Activated CD4-positive, alpha-beta T cell treated with anti-CD3 and anti-CD28 coated beads, Interleukin-2, amount 10 ng/mL, durations not matched to agents 24 days and 14 days (primary cell): ENCODE measurements around the gene CYFIP1. TPM values are rescaled to one million over a fixed set of nuclear protein-coding genes. Genes with fewer than 3 reads are reported as not detected.

Experiments used
- DNase-seq: peaks from one replicate; pipeline ENCODE4 v3.0.0; 2022
- H3K27ac Mint-ChIP-seq: one replicate; pipeline ENCODE4 v1.8.0; 2022; ENCODE audit warnings: mild to moderate bottlenecking, mixed read lengths
- H3K27me3 Mint-ChIP-seq: one replicate; pipeline ENCODE4 v1.8.0; 2022; ENCODE audit warnings: mixed read lengths
- H3K36me3 Mint-ChIP-seq: one replicate; pipeline ENCODE4 v1.8.0; 2022; ENCODE audit warnings: low read depth, mild to moderate bottlenecking, mixed read lengths
- H3K4me1 Mint-ChIP-seq: one replicate; pipeline ENCODE4 v1.8.0; 2021; ENCODE audit warnings: mixed read lengths
- H3K4me3 Mint-ChIP-seq: one replicate; pipeline ENCODE4 v1.8.0; 2022; ENCODE audit warnings: mild to moderate bottlenecking, moderate library complexity, mixed read lengths
- H3K9me3 Mint-ChIP-seq: one replicate; pipeline ENCODE4 v1.8.0; 2021; ENCODE audit warnings: mixed read lengths
- intact Hi-C: fragments of 100-400 bp; cut with micrococcal nuclease; formaldehyde crosslinking; loops from one replicate; pipeline ENCODE4 v1.15.1; 2023
- total RNA-seq: library from RNA; stranded (reverse); gene quantifications from 2 replicates; pipeline ENCODE4 v1.2.3, GENCODE V29; 2022

Gene CYFIP1
- total RNA-seq, 1 donor from 2014 or later, result 60.8 TPM

DNA sequence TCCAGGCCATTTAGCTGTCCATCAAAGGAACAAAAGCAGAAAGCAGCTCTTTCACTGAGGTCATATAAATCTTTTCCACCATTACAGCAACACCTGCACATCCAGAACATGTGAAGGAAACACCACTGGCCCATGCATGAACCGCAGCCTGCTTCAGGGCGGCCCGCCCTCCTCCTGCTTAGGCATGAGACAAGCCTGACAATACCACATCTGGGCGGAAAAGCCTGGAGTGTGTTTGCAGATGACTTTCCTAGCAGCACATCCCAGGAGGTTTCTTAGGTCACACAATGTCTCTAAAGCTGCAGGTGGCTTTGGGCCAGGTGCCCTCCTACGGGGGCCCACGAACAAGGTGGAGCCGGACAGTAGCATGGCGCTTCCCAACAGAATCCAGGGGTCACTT is 19.6 kb downstream of the CYFIP1 start:
- Mint-ChIP-seq H3K27ac (no peak overlapping the region), H3K36me3 (no peaks in the 10 kb centered on the region), H3K4me1 (peaks cover 2% of the 10 kb centered on the region), H3K4me3 (no peak overlapping the region), H3K27me3 (no peaks in the 10 kb centered on the region), H3K9me3 (no peaks in the 10 kb centered on the region)
- DNase-seq, result no peak
- intact Hi-C loops, result no loop called here

DNA sequence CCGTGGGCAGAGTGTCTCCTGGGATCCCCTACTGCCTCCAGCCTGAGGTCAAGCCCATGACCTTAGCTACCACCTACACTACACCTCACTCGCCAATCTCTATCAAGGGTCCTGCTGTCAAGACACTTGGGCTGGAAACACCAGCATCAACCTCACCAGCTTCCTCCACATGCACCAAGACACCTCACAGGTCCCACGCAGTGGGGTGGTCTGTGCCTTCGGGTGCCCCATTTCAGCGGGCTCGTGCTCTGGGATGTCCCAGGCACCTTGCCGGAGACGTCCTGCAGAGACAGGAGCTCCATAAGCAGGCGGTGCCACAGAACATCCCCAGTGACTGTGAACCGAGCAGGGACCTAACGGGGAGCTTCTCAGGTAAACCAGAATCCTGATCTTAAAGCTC is 20.0 kb downstream of the CYFIP1 start:
- H3K36me3 Mint-ChIP-seq, result no peaks in the 10 kb centered on the region
- H3K27ac Mint-ChIP-seq, result no peak overlapping the region
- H3K9me3 Mint-ChIP-seq, result no peaks in the 10 kb centered on the region
- H3K4me1 Mint-ChIP-seq, result peaks cover 2% of the 10 kb centered on the region
- H3K4me3 Mint-ChIP-seq, result no peak overlapping the region
- H3K27me3 Mint-ChIP-seq, result no peaks in the 10 kb centered on the region
- intact Hi-C loops, result no loop called here
- DNase-seq, result no peak

DNA sequence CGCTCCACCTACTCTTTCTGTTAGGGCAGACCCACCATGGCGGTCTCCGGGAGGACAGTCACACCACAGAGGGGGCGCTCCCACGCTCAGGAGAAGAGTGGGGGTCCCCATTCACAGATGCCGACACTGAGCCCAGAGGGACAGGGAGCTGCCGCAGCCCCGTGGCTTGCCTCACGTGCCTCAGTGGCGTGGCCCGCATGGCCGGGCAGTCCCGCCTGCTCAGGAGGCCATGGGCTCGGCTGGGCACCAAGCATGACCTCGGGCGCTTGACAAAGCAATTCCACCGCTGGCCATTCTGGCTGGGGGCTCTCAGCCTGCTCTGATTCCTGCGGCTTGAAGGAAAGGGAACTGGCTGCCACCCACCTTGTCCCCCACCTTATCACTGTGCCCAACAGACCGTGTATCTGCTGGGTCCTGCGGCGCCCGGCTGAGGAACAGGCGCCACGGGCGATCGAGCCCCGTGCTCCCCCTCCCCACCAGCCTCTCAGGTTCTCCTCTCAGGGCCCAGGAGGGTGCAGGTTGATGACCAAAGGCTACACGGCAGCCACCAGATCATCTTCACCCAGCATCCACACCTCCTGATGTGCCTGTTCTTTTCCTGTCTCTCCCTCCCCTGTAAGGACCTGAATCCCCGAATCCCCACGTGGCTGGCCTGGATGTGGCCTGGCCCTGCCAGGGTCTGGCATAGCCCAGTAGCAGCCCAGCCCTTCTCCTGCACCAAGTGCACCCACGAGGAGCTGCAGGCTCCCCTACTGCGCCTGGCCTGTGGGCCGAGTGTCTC is 20.7 kb downstream of the CYFIP1 start:
- Mint-ChIP-seq H3K9me3 (no peaks in the 10 kb centered on the region), H3K4me1 (peaks cover 2% of the 10 kb centered on the region), H3K36me3 (no peaks in the 10 kb centered on the region), H3K27ac (no peak overlapping the region), H3K27me3 (no peaks in the 10 kb centered on the region), H3K4me3 (no peak overlapping the region)
- intact Hi-C loops, result no loop called here
- no peak for DNase-seq

DNA sequence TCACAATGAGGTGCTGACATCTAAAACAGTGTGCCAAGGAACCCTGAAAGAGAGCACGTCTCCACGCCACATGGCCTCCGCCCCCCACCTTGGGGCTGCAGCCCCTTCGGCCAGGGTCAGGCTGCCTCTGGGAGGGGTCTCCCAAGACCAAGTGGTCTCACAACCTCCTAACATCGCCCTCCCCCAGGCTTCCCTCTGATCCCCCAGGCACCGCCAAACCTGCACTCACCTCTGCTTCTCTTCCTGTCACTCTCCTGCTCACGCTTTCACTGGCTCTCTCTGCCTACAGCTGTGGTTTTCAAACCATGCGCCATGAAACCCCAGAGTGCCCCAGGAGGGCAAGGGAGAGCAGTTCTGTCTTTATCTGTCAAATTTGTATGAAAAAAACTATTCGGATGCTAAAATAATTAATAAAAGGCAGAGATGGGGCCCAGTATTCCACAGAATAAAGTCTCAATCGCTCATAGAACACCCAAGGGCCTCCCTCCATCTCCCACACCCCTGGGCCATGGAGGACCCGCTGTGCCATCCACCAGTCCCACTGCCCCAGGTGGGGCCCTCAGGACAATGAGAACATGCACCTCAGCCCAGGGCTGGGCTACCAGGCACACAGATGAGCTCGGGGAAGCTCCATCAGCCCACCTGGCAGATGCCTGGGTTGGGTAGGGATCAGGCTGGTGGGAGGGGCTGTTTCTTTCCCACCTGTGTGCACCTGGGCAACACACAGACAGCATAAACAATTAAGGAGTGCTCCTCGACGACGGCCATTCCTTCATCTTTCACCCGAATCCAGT is 21.5 kb downstream of the CYFIP1 start:
- Mint-ChIP-seq H3K27me3 (no peaks in the 10 kb centered on the region), H3K27ac (no peak overlapping the region), H3K4me3 (no peak overlapping the region), H3K4me1 (peaks cover 2% of the 10 kb centered on the region), H3K9me3 (no peaks in the 10 kb centered on the region), H3K36me3 (no peaks in the 10 kb centered on the region)
- DNase-seq, result no peak
- intact Hi-C loops, result no loop called here

DNA sequence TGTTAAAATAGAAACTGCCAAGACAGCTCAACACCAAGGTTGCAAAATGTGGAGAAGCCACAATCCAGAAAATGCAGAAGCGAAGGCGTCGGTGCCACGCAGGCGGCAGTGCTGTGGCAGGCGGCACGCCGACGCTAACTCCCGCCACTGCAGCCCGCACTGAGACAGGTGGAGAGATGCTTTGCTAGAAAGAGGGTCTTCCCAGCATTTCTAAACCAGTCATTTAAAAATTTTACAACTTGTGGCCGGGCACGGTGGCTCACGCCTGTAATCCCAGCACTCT is 23.2 kb downstream of the CYFIP1 start:
- DNase-seq, result no peak
- Mint-ChIP-seq H3K9me3 (no peaks in the 10 kb centered on the region), H3K36me3 (no peaks in the 10 kb centered on the region), H3K4me1 (peaks cover 2% of the 10 kb centered on the region), H3K4me3 (no peak overlapping the region), H3K27ac (no peak overlapping the region), H3K27me3 (no peaks in the 10 kb centered on the region)
- intact Hi-C loops, result no loop called here

DNA sequence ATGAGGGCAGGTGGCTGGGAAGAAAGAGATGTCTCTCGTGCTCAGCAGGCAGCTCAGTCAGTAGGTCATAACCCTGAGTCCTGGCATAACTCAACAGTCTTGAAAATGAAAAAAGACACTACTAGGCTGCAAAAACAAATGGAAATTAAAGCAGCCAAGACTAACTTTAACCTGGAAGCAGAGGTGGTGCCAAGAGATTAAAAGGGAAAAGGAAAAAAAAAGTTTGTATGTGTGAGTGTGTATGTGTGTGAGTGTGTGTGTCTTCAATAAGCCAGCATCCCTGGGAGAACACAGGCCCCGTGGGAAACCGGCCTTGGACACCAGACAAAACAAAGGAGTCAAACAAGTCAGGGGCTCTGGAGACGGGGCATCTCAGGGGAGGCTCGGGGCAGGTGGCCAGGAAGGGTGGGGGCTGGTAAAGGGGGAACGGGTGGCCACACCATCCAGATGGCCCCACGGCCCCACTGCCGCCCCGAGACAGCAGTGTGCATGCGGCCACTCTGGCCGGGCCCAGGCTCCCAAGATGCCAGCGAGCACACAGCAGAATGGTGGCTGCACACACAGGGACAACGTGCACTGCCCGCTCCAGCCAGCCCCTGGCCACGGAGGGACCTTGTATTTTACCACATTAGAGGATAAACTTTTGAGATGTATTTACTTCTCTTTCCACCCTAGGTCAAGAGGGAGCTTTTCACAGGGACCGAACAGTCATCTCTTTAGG is 23.8 kb downstream of the CYFIP1 start:
- no peak overlapping the region for H3K4me3 Mint-ChIP-seq
- H3K4me1 Mint-ChIP-seq, result peaks cover 2% of the 10 kb centered on the region
- DNase-seq, result no peak
- H3K27ac Mint-ChIP-seq, result no peak overlapping the region
- no peaks in the 10 kb centered on the region for H3K9me3 Mint-ChIP-seq
- intact Hi-C loops, result no loop called here
- no peaks in the 10 kb centered on the region for H3K27me3 Mint-ChIP-seq
- no peaks in the 10 kb centered on the region for H3K36me3 Mint-ChIP-seq

DNA sequence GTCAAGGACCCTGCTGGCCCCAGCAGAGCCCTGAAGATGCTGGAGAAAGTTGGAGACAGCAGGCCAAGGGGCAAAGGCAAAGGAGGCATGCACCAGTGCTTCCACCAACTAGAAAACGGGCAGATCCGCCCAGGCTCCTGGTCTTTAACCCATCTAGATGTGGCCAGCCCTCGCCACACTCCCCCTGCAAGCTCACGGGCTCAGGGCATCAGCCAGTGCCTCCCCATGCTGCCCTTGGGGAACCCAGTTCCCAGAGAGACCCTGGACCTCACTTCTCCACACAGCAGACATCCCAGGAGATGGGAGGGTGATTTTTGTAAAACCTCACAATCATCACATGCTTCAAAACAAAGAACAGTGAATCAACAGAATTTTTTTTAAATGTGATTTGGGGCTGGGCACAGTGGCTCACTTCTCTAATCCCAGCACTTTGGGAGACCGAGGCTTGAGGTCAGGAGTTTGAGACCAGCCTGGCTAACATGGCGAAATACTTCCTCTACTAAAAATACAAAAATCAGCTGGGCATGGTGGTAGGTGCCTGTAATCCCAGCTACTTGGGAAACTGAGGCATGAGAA is 24.5 kb downstream of the CYFIP1 start:
- Mint-ChIP-seq H3K27ac (no peak overlapping the region), H3K9me3 (no peaks in the 10 kb centered on the region), H3K27me3 (no peaks in the 10 kb centered on the region), H3K36me3 (no peaks in the 10 kb centered on the region), H3K4me1 (peaks cover 2% of the 10 kb centered on the region), H3K4me3 (no peak overlapping the region)
- intact Hi-C loops, result no loop called here
- no peak for DNase-seq

DNA sequence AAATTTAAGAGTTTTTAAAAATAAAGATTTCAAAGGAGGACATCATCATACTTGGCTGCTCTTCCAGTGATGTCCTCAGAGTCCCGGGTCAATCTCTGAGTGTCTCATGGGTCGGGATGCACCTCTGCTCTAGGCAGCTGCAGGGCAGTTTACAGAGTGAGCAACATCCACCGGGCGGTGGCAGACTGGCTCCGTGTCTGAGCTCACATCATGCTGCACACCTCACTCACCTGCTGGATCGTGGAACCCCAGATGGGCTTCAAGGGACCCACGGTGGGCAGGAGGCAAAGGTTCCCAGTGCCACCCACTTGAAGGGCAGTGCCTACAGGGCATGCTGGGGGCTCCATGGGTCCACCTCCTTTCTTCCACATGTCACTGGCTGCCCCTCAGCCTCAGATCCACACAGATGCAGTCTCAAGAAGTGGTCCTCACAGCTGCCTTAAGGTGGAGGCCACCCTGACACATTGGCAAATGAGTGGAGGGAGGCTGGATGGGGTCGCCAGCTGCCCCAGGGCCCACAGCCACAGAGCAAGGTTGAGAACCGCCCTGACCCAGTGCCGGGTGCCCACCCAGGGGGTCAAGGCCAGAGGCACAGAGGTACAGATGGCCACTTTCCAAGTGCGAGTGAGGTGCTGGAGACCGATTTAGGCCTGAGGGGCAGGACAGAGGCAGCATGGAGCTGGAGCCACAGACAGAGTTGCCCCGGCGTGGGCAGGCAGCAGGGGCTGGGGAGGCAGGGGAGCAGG is 25.2 kb downstream of the CYFIP1 start:
- intact Hi-C loops, result no loop called here
- no peak overlapping the region for H3K4me3 Mint-ChIP-seq
- H3K27ac Mint-ChIP-seq, result no peak overlapping the region
- no peaks in the 10 kb centered on the region for H3K27me3 Mint-ChIP-seq
- H3K36me3 Mint-ChIP-seq, result no peaks in the 10 kb centered on the region
- H3K9me3 Mint-ChIP-seq, result no peaks in the 10 kb centered on the region
- peaks cover 2% of the 10 kb centered on the region for H3K4me1 Mint-ChIP-seq
- no peak for DNase-seq

DNA sequence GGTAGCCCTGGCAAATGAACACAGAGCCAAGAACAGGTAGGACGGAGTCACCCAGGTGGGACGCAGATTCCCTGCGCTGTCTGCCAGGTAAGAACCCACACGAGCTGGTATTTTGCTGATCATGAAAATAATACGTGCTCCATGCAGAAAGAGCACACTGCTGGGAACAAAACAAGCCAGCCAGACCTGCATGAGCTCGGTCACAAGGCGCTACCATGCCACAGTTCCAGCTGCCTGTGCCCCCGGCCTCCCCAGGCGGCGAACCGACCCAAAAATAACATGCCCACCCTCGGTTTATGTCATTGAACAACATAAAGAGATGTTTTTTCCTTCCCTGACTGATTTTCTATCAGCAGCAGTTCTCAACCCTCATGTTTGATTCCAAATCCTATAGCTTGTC is 25.8 kb downstream of the CYFIP1 start:
- Mint-ChIP-seq H3K4me1 (peaks cover 2% of the 10 kb centered on the region), H3K36me3 (no peaks in the 10 kb centered on the region), H3K27ac (no peak overlapping the region), H3K27me3 (no peaks in the 10 kb centered on the region), H3K4me3 (no peak overlapping the region), H3K9me3 (no peaks in the 10 kb centered on the region)
- DNase-seq, result no peak
- intact Hi-C loops, result no loop called here

DNA sequence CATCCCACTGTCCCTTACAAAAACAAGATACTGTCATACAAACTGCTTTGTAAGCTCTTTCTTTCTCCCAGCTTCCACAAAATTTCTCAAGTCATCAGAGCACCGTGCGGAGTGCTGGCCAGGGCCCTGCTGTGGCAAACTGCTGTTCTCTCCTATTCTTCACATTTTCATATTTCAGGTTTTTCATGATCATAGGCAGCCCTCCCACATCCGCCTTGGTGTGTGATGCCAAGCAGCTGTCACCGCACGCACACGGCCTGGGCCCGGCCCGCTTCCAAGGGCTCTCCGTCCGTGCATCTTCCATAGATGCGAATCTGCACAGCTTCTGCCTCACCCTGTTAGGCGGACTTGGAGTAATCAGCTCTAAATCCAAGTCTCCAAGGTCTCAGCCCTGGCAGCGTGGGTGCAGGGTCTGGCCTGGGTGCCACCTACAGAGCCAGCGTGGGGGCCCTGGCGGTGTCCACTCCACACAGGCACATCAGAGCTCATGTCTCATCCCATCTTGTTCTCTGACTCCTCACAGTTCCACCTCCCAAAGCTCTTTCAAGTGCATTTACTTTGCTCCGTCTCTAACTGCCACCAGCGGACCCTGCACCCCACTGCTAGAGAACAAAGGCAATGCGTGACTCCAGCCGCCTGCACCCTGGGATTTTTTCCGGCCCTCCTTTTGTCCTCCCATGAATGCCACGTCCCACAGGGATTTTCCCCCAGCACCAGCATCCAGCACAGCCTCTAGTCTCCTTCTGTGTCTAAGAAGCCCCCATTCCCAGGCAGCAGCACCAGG is 27.2 kb downstream of the CYFIP1 start:
- Mint-ChIP-seq H3K4me1 (peaks cover 10% of the 10 kb centered on the region), H3K27ac (no peak overlapping the region), H3K36me3 (no peaks in the 10 kb centered on the region), H3K9me3 (no peaks in the 10 kb centered on the region), H3K4me3 (no peak overlapping the region), H3K27me3 (peaks cover 4% of the 10 kb centered on the region)
- no peak for DNase-seq
- intact Hi-C loops, result no loop called here

DNA sequence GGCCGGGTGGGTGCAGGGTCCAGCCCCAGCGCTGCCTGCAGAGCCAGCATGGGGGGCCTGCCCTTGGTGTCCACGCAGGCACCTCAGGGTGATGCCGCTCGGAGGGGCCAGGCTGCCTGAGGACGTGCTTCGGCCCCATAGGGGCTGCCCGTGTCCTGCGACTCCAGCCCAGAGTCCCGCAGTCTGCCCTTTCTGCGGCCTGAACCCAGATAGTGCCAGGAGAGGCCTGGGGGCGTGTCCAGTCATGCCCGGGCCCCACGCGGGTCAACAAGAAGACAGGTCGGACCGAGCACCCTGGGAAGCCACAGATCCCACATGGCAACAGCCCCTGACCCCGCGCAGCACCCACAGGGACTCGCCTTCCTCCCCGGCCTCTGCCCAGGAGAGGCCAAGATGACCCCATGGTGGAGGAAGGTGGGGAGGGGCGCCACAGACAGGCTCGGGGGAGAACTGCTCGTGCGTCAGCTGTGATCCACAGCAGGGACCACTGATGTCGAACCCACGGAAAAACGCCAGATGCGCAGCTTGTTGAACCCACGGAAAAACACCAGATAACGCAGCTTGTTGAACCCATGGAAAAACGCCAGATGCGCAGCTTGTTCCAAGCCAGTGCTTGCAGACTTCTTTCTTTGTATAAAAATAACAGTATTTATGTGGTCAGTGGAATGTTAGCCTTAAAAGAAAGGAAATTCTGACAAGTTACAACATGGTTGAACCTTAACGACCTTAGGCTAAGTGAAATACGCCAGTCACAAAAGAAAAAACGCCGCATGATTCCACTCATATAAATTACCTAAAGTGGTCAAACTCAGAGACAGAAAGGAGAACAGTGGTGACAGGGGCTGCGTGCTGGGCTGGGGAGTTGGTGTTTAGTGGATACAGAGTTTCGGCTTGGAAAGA is 28.5 kb downstream of the CYFIP1 start:
- Mint-ChIP-seq H3K4me1 (peaks cover 10% of the 10 kb centered on the region), H3K27ac (no peak overlapping the region), H3K9me3 (no peaks in the 10 kb centered on the region), H3K4me3 (no peak overlapping the region), H3K27me3 (peaks cover 4% of the 10 kb centered on the region), H3K36me3 (no peaks in the 10 kb centered on the region)
- no peak for DNase-seq
- intact Hi-C loops, result no loop called here

DNA sequence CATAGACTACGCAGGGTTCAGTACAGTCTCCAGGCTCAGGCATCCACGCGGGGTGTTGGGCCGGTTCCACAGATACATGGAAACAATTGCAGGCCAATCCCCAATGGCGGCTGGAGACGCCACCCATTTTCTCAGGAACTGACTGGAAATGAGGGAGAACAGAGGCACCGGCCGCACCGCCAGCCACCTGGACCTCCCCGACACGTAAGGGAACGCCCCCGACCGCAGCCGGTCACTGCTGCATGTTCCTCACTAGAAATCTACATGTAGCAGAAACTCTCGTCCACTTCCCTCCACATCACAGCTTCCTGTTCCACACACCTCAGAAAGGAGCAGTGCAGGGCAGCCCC is 29.2 kb downstream of the CYFIP1 start:
- intact Hi-C loops, result no loop called here
- H3K4me1 Mint-ChIP-seq, result peaks cover 10% of the 10 kb centered on the region
- H3K4me3 Mint-ChIP-seq, result no peak overlapping the region
- no peaks in the 10 kb centered on the region for H3K36me3 Mint-ChIP-seq
- H3K9me3 Mint-ChIP-seq, result no peaks in the 10 kb centered on the region
- no peak for DNase-seq
- H3K27me3 Mint-ChIP-seq, result peaks cover 4% of the 10 kb centered on the region
- no peak overlapping the region for H3K27ac Mint-ChIP-seq
